Peyer's patch (tissue), 4 donors: ENCODE data around the gene MISP3.

ENCODE experiments used
- POLR2A ChIP-seq, 2 donors: fragments of 450-650 bp; IDR thresholded peaks; one replicate each; pipeline ENCODE4 v1.5.1; 2017; ENCODE audit warnings: antibody characterized with exemption in 2 of 2, mild to moderate bottlenecking in 2 of 2, moderate library complexity in 2 of 2
- TF ChIP-seq, protein P1 (sequence below), 6 experiments: fragments of 450-650 bp in 4 of 6; fragments of 200-600 bp in 2 of 6; sonication (generic) in 1 of 6; IDR thresholded peaks; one replicate each; pipeline ENCODE4 v1.5.1; 2017 to 2019; ENCODE audit warnings: antibody characterized with exemption in 6 of 6, mild to moderate bottlenecking in 3 of 6, moderate library complexity in 1 of 6

DNA sequence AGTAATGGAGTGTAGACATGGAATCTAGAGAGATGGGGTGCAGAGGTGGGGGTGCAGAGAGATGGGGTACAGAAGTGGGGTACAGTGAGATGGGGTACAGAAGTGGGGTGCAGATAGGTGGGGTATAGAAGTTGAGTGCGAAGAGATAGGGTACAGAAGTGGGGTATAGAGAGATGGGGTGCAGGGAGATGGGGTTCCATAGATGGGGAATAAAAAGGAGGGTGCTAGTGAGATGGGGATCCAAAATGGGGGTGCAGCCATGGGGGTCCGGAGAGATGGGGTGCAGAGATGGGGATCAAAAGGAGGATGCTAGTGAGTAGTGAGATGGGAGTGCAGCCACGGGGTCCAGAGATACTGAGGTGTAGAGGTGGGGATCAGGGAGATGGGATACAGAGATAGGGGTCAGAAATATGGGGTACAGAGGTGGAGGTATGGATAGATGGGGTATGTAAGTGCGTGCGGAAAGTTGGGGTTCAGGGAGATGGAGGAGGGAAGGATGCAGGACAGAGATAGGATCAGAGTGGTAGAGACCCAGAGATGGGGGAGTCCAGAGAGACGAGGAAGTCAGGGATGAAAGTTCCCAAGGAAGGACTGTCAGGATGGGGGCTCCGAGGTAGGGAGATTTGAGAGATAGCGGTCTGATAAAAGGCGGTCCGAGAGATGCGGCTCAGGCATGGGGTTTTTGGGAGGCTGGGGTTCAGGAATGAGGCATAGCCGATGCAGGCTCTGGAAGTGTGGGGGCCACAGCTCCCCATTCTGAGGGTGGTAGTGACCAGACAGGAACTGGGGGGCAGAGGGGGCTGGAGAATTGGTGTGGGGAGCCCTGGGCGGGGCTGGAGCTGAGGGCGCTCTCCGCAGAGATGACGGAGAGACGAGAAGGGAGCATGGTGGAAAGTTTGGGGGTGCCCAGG is 14.1 kb upstream of the MISP3 start:
- TF ChIP-seq, protein P1, sequence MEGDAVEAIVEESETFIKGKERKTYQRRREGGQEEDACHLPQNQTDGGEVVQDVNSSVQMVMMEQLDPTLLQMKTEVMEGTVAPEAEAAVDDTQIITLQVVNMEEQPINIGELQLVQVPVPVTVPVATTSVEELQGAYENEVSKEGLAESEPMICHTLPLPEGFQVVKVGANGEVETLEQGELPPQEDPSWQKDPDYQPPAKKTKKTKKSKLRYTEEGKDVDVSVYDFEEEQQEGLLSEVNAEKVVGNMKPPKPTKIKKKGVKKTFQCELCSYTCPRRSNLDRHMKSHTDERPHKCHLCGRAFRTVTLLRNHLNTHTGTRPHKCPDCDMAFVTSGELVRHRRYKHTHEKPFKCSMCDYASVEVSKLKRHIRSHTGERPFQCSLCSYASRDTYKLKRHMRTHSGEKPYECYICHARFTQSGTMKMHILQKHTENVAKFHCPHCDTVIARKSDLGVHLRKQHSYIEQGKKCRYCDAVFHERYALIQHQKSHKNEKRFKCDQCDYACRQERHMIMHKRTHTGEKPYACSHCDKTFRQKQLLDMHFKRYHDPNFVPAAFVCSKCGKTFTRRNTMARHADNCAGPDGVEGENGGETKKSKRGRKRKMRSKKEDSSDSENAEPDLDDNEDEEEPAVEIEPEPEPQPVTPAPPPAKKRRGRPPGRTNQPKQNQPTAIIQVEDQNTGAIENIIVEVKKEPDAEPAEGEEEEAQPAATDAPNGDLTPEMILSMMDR (IDR thresholded peaks at IDR 0.05) = no peak
- no peak for TF ChIP-seq POLR2A (IDR thresholded peaks at IDR 0.05)
